Epithelial cell of proximal tubule (primary cell): Measurements from ENCODE around the gene ABITRAM. TPM values are rescaled to one million over a fixed set of nuclear protein-coding genes. Genes with fewer than 3 reads are reported as not detected.

Experiments
- DNase-seq: peaks from one replicate; pipeline ENCODE4 v3.0.0-alpha.2; 2011; ENCODE audit warnings: low read depth
- H3K4me3 ChIP-seq: 2 replicates; pipeline ENCODE4 v1.5.1; 2011; ENCODE audit warnings: low read depth, mild to moderate bottlenecking, low read length
- total RNA-seq: library from RNA; depleted of rRNA; stranded (reverse); fragments of >200 nt; gene quantifications from 2 replicates; pipeline ENCODE4 v1.2.3, GENCODE V29; 2015
- TF ChIP-seq, protein P1 (sequence below): conservative IDR thresholded peaks from 2 replicates; pipeline ENCODE4 v1.5.1; 2012; ENCODE audit warnings: low read depth, mild to moderate bottlenecking, low read length

The ABITRAM gene
- total RNA-seq, 1 donor from 2014 or later: 2.7 TPM

DNA sequence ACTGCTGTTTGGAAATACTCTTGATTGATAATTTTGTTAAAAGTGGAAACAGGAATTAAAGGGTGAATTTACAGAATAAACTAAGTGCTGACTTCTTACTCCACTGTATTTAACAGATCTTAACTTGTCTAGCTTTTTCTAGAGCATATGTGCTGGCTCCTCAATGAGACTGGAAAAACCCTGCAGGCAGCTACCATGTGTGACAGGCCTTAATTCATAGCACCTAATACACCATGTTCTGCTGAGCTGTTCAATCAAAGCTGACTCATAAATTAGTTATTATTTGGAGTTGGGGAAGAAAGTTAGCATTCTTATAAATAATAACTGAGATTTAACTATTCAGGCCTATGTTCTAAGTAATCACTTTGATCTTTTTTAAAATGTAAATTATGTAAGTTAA, 49.7 kb downstream of the ABITRAM start:
- no peak for DNase-seq
- no peak overlapping the region for H3K4me3 ChIP-seq
- TF ChIP-seq, protein P1, sequence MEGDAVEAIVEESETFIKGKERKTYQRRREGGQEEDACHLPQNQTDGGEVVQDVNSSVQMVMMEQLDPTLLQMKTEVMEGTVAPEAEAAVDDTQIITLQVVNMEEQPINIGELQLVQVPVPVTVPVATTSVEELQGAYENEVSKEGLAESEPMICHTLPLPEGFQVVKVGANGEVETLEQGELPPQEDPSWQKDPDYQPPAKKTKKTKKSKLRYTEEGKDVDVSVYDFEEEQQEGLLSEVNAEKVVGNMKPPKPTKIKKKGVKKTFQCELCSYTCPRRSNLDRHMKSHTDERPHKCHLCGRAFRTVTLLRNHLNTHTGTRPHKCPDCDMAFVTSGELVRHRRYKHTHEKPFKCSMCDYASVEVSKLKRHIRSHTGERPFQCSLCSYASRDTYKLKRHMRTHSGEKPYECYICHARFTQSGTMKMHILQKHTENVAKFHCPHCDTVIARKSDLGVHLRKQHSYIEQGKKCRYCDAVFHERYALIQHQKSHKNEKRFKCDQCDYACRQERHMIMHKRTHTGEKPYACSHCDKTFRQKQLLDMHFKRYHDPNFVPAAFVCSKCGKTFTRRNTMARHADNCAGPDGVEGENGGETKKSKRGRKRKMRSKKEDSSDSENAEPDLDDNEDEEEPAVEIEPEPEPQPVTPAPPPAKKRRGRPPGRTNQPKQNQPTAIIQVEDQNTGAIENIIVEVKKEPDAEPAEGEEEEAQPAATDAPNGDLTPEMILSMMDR: no peak

Other genes with a start within 250 kb of the ABITRAM start
- gene ACTL7B, start 78.4 kb upstream of the ABITRAM start, total RNA-seq: not detected in 2 replicates
- not detected in 2 replicates for gene ACTL7A, start 72.1 kb upstream of the ABITRAM start, total RNA-seq
- 19.8 and 22.2 TPM in 2 replicates for gene ELP1, start 276 bp upstream of the ABITRAM start, total RNA-seq
- gene CTNNAL1, start 79.1 kb downstream of the ABITRAM start, total RNA-seq: 174 and 182 TPM in 2 replicates
- 37.8 and 57.1 TPM in 2 replicates for gene TMEM245, start 185.5 kb downstream of the ABITRAM start, total RNA-seq
- gene FRRS1L, start 232.8 kb downstream of the ABITRAM start, total RNA-seq: 0.14 and 0.69 TPM in 2 replicates